ENCODE results near the gene HOXD9. TPM values are rescaled to one million over a fixed set of nuclear protein-coding genes. Genes with fewer than 3 reads are reported as not detected.

The HOXD9 gene
- total and polyA plus RNA-seq, 2 of the 8 experiments (the other 6 are each of a cell fraction or from before 2014, with no cell fraction given), result not detected

GRCh38 chr2:176080540-176081375 is 41.8 kb upstream of the HOXD9 start (continued):
- no peak for TF ChIP-seq CHD7 (IDR thresholded peaks at IDR 0.05; ENCODE audit: insufficient replicate concordance, low read length)
- TF ChIP-seq SAP30 (IDR thresholded peaks at IDR 0.05; ENCODE audit: insufficient read depth, insufficient replicate concordance, low read length), result no peak
- no peak for TF ChIP-seq RFX5 (IDR thresholded peaks at IDR 0.05; ENCODE audit: borderline replicate concordance, low read depth, low read length)
- no peak for TF ChIP-seq EP300 (IDR thresholded peaks at IDR 0.05; ENCODE audit: borderline replicate concordance in 1 of 2, low read depth in 2 of 2, low read length in 2 of 2)
- peak; percentile 69 for TF ChIP-seq KDM4A (IDR thresholded peaks at IDR 0.05; ENCODE audit: low read depth, low read length, severe bottlenecking)
- TF ChIP-seq ZNF274 (IDR thresholded peaks at IDR 0.05; ENCODE audit: borderline replicate concordance, extremely low read depth, low read length), result no peak
- no peak for TF ChIP-seq GTF2F1 (IDR thresholded peaks at IDR 0.05; ENCODE audit: borderline replicate concordance, low read depth, low read length)
- TF ChIP-seq SP2 (IDR thresholded peaks at IDR 0.05; ENCODE audit: low read length), result no peak
- TF ChIP-seq SIX5 (IDR thresholded peaks at IDR 0.05; ENCODE audit: low read depth, low read length), result no peak
- TF ChIP-seq JUN (IDR thresholded peaks at IDR 0.05; ENCODE audit: low read depth, low read length), result no peak
